Liver (tissue), 3 donors: ENCODE results near the gene NKD1.

ENCODE experiments used
- ATF3 ChIP-seq: IDR thresholded peaks from 2 replicates; pipeline ENCODE4 v1.6.1; 2016; ENCODE audit warnings: antibody characterized with exemption
- CTCF ChIP-seq: fragments of 150-350 bp; IDR thresholded peaks from 2 replicates; pipeline ENCODE4 v1.5.1; 2017; ENCODE audit warnings: improper control_type of control experiment, low read depth, low read length; ENCODE audit not compliant: missing input control
- HNF4G ChIP-seq: IDR thresholded peaks from 2 replicates; pipeline ENCODE4 v1.6.1; 2016; ENCODE audit warnings: antibody characterized with exemption
- MAX ChIP-seq: IDR thresholded peaks from 2 replicates; pipeline ENCODE4 v1.6.1; 2016; ENCODE audit warnings: antibody characterized with exemption
- RAD21 ChIP-seq, 2 donors: IDR thresholded peaks; 2 replicates each; pipeline ENCODE4 v1.6.1; 2016; ENCODE audit warnings: antibody characterized with exemption in 2 of 2, mild to moderate bottlenecking in 2 of 2
- REST ChIP-seq: IDR thresholded peaks from 2 replicates; pipeline ENCODE4 v1.6.1; 2016; ENCODE audit warnings: antibody characterized with exemption, mild to moderate bottlenecking
- RXRA ChIP-seq, 2 donors: IDR thresholded peaks; 2 replicates each; pipeline ENCODE4 v1.6.1; 2017 to 2018; ENCODE audit warnings: antibody characterized with exemption in 2 of 2, mild to moderate bottlenecking in 1 of 2
- SP1 ChIP-seq: IDR thresholded peaks from 2 replicates; pipeline ENCODE4 v1.6.1; 2018; ENCODE audit warnings: antibody characterized with exemption, mild to moderate bottlenecking
- TAF1 ChIP-seq: conservative IDR thresholded peaks from 2 replicates; pipeline ENCODE4 v1.6.1; 2016; ENCODE audit warnings: antibody characterized with exemption, mild to moderate bottlenecking
- YY1 ChIP-seq: IDR thresholded peaks from 2 replicates; pipeline ENCODE4 v1.6.1; 2016; ENCODE audit warnings: antibody characterized with exemption, mild to moderate bottlenecking
- donor health status: healthy.
- donor health status: healthy.

GRCh38 chr16:50568187-50568815 is 20.1 kb downstream of the NKD1 start:
- TF ChIP-seq CTCF (no peak), TAF1 (no peak), HNF4G (no peak), ATF3 (no peak), MAX (no peak), RAD21 (IDR thresholded peaks at IDR 0.05) (no peak), SP1 (no peak), RXRA (IDR thresholded peaks at IDR 0.05) (no peak), YY1 (no peak), REST (no peak)
